DOHH2 (cell line): Measurements from ENCODE around the gene CRB3.

Experiments used
- EZH2phosphoT487 ChIP-seq: fragments of 200-600 bp; sonication (generic); IDR thresholded peaks from 2 replicates; pipeline ENCODE4 v1.6.1; 2017; ENCODE audit warnings: borderline replicate concordance, mild to moderate bottlenecking, antibody characterized with exemption, low read length, moderate library complexity, mixed read lengths
- TF ChIP-seq, protein P1 (sequence below): fragments of 200-600 bp; sonication (generic); IDR thresholded peaks from one replicate; pipeline ENCODE4 v1.5.1; 2014; ENCODE audit warnings: antibody characterized with exemption, mild to moderate bottlenecking, low read depth, low read length; ENCODE audit not compliant: poor library complexity, severe bottlenecking

DNA sequence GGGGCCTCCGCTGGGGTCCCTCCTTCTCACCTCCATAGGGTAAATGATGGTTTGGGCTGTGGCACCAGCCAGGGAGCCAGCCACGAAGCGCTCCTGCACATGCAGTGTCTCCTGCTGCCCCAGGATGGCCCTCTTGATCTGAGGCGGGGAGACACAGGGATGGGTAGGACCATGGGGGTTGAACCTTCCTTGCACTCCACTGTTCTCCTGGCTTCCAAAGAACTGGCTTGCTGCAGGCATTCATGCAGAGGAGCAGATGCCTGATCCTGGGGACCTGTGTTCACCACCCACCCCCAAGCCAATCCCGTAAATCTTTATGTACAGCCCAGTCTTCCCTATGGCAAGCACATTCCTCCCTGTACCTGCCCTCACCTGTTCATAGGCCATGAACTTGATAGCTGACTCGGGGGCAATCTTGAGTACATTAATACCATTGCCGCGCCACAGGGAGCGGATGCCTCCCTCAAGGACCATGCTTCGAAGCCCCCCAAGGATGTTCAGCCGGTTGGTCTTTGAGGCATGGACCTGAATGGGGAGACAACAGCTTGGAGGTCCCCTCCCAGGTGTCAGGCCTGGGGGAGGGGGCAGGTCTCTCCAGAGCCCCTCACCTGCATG is 10.0 kb upstream of the CRB3 start:
- no peak for TF ChIP-seq EZH2phosphoT487
- TF ChIP-seq, protein P1, sequence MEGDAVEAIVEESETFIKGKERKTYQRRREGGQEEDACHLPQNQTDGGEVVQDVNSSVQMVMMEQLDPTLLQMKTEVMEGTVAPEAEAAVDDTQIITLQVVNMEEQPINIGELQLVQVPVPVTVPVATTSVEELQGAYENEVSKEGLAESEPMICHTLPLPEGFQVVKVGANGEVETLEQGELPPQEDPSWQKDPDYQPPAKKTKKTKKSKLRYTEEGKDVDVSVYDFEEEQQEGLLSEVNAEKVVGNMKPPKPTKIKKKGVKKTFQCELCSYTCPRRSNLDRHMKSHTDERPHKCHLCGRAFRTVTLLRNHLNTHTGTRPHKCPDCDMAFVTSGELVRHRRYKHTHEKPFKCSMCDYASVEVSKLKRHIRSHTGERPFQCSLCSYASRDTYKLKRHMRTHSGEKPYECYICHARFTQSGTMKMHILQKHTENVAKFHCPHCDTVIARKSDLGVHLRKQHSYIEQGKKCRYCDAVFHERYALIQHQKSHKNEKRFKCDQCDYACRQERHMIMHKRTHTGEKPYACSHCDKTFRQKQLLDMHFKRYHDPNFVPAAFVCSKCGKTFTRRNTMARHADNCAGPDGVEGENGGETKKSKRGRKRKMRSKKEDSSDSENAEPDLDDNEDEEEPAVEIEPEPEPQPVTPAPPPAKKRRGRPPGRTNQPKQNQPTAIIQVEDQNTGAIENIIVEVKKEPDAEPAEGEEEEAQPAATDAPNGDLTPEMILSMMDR = no peak
